Measurements from ENCODE around the gene TBX15. TPM values are rescaled to one million over a fixed set of nuclear protein-coding genes. Genes with fewer than 3 reads are reported as not detected.

Gene TBX15
- total RNA-seq, 1 experiment from 2014 or later = not detected

DNA sequence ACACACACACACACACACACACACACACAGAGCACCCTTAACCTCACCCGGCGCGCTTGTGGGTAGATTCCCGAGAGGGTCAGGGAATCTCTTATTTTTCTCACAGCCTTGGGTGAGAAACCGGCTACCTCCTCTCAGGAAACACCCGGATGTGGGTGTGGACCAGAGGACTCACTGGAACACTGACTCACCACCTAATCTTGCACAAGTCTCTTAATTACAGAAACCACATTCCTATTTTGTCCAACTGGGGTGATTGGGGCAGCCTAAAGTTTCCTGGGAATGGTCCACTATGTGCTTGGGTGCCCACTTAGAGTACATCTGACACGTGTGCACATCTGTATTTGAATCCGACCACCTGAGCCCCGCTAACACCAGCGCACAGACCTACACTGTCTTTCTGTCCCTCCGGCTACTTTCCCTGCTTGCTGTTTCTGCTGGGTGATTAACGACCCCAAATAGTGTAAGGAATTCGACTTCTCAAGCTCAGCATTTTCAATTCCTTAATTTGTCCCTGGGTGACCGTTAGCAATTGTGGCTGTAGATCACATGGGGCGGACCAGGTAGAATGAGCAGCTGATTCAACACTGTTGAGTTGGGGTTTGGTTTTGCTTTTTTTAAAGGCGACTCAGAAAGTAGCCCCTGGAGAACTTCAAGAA, 14.0 kb upstream of the TBX15 start:
- DNase-seq (ENCODE audit: low spot score) = peak; percentile 88

DNA sequence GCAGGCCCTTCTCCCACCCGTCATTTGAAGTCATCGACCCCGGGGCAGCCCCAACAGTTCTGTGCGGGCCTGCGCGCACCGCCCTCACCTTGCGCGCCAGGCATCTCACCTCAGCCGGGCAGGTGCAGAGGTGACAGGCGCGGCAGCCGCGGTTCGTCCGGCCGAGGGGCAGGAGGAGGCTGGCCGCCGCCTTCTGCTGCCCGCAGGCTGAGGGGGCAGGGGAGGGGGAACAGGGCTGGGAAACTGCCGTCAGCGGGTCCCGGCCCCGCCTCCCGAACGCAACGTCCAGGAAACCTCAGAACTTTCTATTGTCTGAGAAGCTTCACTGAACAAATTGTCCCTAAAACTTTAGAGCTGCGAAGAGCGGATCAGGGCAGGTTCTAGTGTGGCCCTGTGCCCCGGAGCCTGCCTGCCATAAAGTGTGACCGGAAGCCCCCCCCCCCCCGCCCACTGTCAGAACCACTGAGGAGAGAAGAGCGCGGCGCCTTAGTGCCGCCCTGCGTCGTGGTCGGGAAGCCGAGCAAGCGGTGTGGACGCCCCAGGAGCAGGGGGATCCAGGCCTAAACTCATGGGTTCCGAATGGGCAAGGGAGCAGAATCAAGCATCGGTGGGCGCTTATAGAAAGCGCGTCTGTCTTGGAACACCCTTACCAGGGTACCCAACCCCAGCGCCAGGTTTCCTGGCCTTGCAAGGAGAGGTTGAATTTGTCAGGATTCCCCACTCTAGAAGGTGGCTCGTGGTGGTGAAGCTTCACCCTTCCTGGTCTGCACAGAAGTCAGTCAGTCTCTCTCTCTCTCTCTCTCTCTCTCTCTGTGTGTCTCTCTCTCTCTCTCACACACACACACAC, 13.3 kb upstream of the TBX15 start:
- no peak for DNase-seq (ENCODE audit: low spot score)

DNA sequence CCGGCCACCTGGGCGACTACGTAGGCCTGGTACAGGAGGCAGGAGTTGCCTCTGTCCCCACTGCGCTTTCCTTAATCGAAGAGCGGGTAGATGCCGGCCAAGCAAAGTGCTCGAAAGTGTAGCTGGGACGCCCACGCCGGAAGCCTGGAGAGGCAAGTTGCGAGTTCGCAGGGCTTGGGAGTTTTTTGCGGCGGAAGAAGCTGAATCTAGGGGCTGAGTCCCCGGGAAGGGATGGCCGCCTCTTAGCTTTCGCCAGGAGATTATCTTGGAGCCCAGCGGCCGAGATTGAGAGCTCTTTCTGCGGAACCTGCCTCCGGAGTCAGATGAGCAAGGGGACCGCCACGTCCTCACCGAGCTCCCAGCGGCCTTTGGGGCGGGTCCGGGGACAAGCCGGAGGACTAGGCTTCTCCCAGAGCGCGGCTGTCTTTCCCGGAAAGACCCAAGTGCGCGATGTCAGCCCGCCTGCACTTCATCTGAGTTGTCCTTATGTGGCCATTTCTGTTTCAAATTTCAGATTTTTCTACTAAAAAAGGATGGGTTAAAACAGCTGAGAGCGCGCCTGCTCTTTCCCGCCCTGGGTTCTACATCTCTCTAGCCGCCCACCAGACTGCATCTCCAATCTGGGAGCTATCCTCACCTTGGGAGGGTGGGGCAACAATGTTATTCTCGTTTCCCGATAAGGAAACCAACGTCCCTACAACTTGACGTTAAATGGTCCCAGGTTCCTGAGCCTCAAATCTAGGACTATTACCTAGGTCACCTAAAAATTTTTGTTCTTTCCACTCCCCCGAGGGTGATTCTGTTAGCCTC, 12.4 kb upstream of the TBX15 start:
- no peak for DNase-seq (ENCODE audit: low spot score)

DNA sequence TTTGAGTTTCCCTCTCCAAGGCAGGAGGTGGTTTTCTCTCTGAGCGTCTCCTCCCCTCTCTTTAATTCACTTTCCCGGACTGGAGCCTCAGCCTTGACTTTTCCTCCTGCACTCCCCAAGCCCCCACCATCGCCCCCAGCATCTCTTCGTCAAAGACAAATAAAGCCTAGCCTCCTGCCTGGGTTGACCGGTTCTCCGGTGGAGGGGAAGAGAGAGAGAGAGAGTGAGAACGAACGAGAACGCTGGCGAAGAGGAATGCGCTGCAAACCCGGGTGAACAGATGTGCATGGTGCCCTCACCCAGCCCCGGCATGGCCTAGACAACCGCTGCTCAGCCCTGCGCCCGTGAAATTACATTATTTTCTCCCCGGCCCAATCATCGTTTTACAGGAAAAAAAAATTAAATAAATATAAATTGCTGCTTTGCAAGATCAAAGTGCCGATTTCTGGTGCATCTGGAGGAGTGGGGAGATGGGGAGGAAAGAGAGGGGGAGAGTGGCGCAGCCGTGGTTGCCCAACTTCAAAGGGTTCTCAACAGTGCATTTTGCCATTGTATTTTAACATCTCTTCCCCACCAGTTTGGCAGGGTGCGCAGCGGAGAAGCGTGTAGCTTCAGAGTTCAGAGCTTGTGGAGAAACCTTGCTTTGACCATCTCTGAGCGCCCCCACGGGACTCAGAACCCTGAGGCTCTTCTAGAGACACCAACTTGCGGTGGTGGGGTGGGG, 11.4 kb upstream of the TBX15 start:
- no peak for DNase-seq (ENCODE audit: low spot score)

DNA sequence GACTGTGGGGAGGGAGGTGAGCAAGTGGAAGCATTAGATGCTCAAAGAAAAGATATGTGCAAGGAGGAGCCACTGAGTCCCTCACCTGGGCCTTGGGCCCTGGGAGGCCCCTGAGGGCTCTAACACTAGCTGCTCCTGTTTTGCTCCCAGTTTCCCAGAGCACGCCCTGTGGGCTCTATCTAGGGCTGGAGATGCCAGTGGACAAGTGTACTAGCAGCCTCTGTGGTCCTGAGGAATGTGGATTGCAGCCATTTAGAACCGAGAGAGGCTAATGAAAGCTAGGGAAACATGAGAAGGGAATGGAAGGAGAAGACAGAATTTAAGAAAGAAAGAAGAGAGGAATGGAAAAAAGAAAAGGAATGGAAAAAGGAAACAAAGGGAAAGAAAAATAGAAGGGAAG, 10.0 kb upstream of the TBX15 start:
- no peak for DNase-seq (ENCODE audit: low spot score)

DNA sequence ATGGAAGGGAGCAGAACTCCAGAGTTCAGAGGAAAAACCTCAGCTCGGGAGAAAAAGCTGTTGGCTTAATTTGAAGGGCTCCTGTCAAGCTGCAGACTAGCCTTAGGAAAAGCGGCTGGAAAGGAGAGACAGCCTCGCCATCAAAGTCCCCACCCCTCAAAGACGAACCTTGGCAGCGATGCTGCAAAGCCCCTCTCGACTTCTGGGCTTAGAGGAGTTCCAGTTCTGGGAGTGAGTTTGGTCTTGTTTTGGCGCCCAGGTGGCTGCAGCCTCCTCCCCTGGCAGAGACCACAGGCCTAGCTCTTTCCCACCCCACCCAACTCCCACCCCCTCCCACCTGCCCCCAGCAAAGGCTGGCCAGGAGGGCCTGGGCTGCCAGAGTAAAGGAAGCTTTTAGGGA, 9.1 kb upstream of the TBX15 start:
- no peak for DNase-seq (ENCODE audit: low spot score)

DNA sequence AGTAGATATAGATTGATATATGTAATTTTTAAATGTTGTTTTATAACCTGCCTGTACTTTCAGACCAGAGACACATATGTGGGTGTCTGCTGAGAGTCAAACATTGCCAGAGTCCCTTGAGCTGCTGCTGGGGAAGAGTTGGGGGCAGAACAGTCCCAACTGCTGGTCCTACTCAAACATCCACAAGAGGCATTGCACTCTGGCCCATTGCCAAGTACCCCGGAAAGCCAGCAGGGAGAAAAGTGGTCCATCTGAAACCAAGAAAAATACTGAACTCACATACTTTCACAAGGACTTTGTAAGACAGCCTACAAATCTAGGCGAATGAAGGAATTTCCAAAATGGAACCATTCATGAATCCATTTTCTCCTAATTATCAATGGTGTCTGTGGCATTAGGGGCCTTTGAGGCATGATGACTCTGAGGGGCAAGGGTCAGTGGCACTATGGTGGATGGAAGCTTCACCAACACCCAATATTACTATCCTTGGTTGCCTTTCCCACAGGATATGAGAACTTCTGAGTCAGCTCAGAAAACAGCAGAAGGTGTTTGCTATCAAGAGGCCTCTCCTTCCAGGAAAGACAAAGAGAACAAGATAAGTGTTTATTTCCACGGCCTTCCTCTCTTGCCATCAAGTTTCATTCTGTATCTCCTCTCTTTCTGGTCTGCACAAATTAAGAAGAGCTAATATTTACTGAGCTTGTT, 7.3 kb upstream of the TBX15 start:
- DNase-seq (ENCODE audit: low spot score) = no peak

DNA sequence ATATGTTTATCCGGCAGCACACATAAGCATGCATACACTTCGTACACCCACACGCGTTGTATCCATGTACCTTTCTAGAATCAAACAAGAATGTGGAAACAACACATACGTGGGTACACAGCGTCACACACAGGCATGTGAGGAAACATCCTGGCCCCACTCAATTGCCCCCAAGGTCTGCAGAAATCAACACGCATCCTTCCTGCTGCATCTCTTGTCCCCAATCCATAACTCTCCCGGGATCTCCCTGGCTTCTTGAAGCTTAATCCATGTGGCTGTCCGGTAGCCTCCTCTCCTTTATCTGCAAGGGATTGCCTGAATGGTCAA, 5.5 kb upstream of the TBX15 start:
- no peak for DNase-seq (ENCODE audit: low spot score)

DNA sequence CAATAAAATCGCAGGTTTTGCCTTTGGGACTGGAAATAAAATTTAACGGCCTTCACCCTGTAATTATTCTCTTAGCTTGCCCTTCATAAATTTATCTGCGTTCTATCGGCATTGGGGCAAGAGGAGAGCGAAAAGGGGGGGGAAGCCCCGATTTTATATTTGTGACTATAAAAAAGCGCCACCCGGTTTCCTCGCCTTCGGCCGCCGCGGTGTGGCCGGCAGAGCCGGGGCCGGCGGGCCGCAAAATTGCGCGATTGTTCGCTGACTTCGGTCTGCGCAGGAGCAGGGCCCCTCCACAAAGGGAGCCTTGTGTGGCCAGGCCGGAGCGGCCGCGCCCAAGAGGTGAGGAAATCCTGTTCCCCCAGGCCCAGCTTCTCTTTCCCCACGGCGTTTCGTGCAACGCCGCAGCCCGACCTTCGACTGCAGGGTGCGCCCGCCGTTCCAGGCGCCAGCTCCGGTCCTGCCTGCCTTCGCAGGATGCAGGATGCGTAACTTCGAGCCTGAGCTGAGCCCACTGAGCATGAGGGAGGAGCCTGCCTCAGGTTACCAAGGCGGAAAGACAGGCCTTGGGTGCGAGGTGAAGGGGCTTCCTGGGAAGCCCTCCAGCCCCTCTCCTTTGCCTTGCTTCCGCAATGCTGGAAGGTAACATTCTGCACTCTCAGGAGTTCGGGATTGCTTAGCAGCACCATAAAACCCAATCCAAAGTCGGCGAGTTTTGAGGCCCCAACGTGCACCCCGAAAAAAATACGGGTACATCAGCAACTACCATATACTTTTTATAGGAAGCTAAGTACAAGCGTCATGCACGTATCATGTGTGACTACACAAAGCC, 4.9 kb upstream of the TBX15 start:
- DNase-seq (ENCODE audit: low spot score) = no peak

DNA sequence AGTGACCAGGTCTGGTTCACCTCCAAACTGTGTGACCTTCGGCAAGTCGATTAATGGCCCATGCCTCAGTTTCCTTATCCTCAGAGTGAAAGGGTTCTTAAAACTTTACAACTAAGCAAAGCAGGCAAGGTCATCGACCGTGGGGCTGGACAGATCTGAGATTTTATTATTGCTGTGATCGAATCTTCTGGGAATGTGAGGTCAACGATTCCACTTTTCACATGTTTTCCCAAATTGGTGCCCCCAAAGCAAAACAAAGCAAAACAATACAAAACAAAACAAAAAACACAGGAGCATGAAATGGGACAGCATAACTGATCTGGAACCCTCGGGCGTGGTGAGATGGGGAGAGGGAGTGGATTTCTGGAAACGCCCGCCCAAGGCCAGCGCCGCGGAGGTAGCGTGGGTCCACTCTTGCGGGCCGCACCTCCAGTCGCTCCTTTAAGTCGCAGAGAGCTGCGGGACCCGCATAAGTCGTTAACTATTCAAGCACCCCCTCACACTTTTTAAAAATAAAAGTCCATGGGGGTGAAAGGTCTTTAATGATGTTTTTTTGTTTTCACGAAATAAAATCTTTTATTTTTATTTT, 4.2 kb upstream of the TBX15 start:
- DNase-seq (ENCODE audit: low spot score) = no peak

DNA sequence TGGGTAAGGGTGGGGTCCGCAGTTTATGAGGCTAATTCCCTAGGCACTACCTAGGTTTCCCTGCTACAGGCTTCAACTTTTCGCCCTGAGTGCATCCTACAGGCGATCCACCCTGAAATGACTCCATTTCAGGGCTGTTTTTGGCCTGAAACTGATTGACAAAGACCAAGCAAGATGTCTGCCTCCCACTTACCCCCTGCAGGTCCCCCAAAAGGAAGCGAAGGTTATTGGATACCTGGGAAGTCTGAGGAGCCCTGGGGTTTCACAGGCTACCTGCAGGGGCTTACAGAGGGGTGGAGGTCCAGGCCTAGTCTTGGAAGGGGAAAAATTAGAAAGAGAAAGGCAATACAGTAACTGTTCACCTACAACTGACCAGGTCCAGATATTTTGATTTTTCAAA, 3.3 kb upstream of the TBX15 start:
- DNase-seq (ENCODE audit: low spot score) = no peak

DNA sequence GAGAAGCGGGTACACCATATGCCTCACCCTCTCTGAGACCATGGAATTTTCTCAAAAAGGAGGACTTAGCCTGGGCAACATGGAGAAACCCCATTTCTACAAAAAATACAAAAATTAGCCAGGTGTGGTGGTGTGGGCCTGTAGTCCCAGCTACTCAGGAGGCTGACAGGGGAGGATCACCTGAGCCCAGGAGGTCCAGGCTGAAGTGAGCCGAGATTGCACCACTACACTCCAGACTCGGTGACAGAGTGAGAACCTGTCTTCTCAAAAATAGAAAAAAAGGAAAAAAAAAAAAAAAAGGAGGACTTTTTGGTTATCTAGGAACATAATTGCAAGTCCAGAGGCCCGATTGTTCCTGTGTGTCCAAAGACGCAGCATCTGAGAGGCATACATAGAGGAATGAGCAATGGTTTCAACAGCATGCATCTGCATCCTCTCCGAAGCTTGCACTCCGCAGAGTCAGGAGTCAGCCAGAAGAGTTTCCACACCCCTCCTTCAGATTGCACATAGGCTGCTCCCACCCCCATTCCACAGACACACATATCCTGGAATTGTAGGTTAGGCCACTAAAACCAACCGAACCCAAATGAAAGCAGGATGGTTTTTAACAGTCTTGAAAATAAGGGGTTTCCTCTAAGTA, 2.5 kb upstream of the TBX15 start:
- no peak for DNase-seq (ENCODE audit: low spot score)

DNA sequence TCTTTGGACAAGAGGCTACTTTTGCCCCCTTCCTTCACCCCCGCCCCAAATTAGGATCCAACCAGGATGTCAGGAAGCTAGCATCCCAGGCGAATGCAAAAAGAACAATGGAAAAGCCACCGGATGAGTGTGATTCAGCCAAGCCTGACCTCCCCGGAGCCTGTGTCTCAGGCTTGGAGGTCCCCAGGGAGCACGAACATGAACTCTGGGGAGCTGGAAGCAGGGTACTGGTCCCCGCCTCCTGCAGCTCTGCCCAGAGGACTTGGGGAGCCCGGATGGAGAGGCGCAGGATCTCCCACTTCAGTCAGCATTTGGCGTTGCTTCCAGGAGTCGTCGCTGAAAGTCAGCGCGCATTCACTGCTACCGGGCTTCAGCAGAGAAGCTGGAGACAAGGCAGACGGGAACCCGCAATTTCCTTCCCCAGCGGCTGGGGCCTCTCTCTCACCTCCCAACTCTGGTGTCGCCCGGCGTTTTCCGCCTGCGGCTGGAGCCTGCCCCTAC, 1.8 kb upstream of the TBX15 start:
- no peak for DNase-seq (ENCODE audit: low spot score)

DNA sequence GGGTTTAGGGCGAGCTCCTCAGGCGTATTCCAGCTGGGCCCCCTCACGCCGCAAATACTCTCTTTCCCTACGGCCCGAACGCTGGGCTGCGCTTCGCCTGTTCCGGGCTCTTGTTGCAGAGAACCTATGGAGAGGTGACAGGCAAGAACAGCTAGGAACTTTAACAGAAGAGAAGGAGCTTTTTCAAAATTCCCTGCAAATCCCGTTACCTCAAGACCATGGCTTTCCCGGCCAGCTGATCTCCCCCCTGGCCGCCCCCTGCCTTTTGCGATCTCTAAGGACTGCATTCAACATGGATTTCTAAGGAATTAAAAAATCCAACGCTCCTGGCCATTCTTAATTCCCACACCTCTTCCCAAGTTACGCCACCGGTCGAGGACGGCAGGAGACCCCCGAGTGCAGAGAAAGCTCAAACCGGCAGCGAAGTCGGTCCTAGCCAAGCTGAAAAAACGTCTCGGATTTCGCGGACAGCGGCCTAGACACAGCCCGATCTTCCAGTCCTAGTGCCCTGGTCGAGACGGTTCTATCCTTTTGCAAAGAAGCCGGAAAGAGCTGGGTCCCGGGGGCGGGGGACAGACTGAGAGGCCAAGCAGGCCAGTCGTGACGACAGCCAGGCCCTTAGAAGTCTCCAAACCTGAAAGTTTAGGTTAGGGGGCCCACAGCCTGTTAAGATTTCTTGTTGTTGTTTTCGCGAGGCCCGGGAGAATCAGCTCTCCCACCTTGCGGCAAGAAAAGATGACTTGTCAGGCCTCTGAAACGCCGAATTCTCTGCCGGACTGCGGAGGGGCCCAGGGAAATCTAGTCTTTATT, 1.1 kb upstream of the TBX15 start:
- no peak for DNase-seq (ENCODE audit: low spot score)

DNA sequence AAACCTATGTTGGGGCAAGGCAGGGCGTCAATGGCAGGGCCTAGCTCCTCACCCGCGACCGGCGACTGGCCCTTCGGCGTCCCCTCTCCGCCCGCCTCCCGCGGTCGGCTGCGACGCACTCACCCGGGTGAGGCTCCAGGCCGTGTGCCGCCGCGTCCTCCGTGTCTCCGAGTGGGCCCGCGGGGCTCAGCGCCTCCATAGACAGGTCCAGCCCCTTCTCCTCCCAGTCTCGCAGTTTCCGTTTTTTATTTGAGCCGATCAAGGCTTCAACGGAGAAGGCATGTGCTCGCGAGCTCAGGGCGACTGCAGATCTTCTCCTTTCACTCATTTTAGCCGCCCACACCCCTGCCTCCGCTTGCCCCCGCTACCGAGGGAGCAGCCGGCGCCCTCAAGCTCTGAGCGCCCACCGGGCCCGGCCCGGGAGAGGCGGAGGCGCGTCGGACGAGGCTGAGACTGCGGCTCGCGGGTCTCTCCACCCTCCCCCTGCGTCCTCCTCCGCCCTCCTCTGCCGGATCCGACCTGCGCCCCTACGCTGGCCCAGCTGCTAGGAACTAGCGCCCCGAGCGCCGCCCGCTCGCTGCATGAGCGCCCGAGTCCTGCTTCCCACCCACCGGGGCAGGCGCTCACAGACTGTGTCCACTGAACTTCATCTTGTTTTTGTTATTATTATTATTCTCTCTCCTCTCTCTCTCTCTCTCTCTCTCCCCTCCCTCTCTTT, 516 bp downstream of the TBX15 start:
- DNase-seq (ENCODE audit: low spot score) = no peak

DNA sequence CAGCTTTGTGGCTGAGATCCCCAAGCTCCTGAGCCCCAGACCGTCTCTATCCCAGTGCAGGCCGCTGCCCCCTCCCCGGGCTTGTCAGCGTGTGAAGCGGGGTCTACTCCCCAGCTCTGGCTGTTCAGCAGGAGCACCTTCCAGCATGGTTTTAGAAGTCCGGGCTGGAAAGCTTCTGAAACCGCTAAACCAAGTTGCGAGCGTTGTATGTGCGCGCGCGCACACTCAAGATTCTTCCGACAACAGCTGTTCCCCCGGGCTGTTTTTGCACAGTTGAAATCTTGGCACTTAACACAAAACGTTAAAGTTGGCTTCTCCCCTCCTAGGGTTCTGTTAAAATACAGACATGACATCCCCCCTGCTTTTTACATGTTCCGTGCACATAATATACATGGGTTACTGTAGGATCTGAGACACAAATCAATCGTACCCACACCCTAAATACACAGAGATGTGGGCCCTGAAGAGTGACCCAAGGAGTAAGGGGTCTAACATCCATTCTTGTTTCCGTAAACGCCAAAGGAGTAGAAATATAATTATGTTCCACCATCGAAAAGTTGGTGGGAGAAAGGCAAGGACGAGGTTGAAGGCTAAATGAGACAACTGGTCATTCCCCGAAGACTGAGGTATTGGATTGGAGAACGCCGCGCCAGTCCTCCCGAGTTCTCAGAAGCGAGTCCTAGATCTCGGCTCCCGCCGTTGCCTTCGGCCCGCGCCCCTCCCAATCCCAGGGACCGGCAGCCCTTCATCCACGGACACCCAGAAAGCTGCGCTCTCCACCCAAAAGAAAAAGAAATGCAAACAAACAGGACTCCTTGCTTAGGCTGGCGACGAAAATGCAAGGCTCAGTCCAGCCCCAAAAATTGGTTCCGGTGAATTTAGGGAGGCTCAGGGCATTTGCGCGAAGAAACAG, 1.3 kb downstream of the TBX15 start:
- no peak for DNase-seq (ENCODE audit: low spot score)
